Neutrophil (primary cell): ENCODE measurements around the gene PRDM12.

Source experiments
- H3K27ac ChIP-seq: fragments of 200-600 bp; sonication (generic); 2 replicates; pipeline ENCODE4 v1.5.1; 2016; ENCODE audit warnings: mild to moderate bottlenecking, moderate library complexity
- H3K27me3 ChIP-seq: fragments of 200-600 bp; sonication (generic); 2 replicates; pipeline ENCODE4 v1.6.0; 2016; ENCODE audit warnings: mild to moderate bottlenecking
- H3K36me3 ChIP-seq: fragments of 200-600 bp; sonication (generic); 2 replicates; pipeline ENCODE4 v1.5.1; 2017
- H3K4me1 ChIP-seq, 2 experiments: fragments of 200-600 bp in 1 of 2; sonication (generic) in 1 of 2; 1 replicate in 1 of 2; 2 replicates in 1 of 2; pipeline versions ENCODE4 v1.5.1 to v1.6.1; 2013 to 2016; ENCODE audit warnings: low read depth in 1 of 2, low read length in 1 of 2, mild to moderate bottlenecking in 1 of 2, moderate library complexity in 1 of 2; ENCODE audit not compliant: control insufficient read depth in 1 of 2, insufficient read depth in 1 of 2
- H3K4me3 ChIP-seq, 2 experiments: fragments of 200-600 bp in 1 of 2; sonication (generic) in 1 of 2; 1 replicate in 1 of 2; 2 replicates in 1 of 2; pipeline ENCODE4 v1.5.1; 2013 to 2016; ENCODE audit warnings: low read depth in 1 of 2, low read length in 1 of 2, mild to moderate bottlenecking in 1 of 2, moderate library complexity in 1 of 2
- H3K9me3 ChIP-seq: fragments of 200-600 bp; sonication (generic); 2 replicates; pipeline ENCODE4 v1.5.1; 2016
- TF ChIP-seq, protein P1 (sequence below): fragments of 200-600 bp; sonication (generic); IDR thresholded peaks from 2 replicates; pipeline ENCODE4 v1.5.1; 2016; ENCODE audit warnings: antibody characterized with exemption

Gene PRDM12

DNA sequence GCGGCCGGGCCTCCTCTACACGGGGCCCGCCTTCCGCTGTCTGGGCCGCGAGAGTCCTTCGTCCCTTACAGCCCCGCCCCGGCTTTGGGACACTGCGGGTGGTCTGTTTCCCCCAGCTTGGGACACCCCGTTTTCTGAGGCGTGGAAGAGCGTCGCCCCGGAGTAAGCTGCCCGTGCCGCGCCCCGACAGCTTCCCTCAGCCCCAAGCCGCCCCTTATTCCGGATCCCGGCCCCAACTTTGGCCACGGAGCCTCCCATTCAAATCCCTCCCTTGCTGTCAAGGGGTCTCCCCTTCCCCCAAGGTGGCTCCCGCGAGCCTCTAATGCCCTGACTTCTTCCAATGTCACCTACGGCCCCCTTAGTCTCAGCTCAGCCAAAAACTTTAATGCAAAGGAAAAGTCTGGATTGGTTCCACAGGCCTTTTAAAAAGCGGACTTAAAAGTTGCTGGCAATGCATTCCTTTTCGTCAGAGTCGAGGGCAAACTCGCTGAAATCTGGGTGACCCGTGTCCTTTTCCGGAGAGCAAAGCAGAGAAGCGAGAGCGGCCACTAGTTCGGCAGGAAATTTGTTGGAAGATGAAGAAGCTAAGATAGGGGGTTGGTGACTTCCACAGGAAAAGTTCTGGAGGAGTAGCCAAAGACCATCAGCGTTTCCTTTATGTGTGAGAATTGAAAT, 49.0 kb downstream of the PRDM12 start:
- Histone ChIP-seq H3K9me3 (no peaks in the 10 kb centered on the region), H3K27ac (peak overlapping the region; percentile 99), H3K4me1 (peaks cover 23 to 30% of the 10 kb centered on the region in 2 experiments), H3K36me3 (no peaks in the 10 kb centered on the region), H3K27me3 (no peaks in the 10 kb centered on the region), H3K4me3 (peak overlapping the region; percentile 78 to 100)
- TF ChIP-seq, protein P1, sequence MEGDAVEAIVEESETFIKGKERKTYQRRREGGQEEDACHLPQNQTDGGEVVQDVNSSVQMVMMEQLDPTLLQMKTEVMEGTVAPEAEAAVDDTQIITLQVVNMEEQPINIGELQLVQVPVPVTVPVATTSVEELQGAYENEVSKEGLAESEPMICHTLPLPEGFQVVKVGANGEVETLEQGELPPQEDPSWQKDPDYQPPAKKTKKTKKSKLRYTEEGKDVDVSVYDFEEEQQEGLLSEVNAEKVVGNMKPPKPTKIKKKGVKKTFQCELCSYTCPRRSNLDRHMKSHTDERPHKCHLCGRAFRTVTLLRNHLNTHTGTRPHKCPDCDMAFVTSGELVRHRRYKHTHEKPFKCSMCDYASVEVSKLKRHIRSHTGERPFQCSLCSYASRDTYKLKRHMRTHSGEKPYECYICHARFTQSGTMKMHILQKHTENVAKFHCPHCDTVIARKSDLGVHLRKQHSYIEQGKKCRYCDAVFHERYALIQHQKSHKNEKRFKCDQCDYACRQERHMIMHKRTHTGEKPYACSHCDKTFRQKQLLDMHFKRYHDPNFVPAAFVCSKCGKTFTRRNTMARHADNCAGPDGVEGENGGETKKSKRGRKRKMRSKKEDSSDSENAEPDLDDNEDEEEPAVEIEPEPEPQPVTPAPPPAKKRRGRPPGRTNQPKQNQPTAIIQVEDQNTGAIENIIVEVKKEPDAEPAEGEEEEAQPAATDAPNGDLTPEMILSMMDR, result no peak

DNA sequence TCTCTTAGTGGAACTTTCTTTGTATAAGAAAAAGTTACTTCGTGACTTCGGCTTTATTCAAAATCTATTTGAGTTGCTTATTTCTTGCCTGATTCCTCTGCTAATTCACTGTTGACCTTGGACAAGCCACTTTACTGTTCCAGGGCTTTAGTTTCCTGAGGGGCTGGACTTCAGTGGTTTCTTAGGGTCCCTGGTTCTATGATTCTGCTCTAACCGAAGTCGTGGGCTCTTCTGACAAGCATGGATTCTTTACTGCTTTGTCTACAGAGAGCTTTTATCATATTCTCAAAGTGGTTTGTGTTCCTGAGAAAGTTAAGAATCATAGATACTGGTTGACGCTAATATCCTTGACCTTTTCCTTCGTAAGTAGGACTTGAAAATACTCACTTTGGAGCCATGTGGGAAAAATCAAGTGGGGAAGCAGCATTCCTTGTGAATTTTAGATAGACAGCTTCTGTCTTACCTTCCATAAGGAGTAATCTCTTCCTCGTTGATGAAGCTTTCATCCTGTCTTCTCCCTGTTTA, 50.3 kb downstream of the PRDM12 start:
- Histone ChIP-seq H3K4me3 (no peak overlapping the region), H3K9me3 (no peaks in the 10 kb centered on the region), H3K4me1 (peaks cover 23 to 30% of the 10 kb centered on the region in 2 experiments), H3K36me3 (no peaks in the 10 kb centered on the region), H3K27me3 (no peaks in the 10 kb centered on the region), H3K27ac (no peak overlapping the region)
- TF ChIP-seq, protein P1, result no peak

DNA sequence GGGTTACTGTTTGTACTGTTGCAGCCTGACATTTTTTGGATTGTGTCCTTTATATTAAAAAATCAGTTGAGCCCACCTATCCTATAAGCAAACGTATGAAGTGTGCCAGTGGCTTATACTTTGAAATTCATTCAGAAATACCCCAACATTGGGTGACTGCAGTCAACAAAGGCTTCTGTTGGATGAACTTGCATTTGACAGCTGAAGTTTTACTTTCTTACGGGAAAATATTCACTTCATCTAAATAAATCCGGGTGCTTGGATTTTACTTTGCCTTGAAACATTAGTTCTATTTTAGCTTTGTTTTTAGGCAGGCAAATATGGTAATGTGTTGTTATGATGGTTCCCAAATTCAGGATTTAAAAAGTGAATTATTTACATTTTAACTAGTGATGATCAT, 50.9 kb downstream of the PRDM12 start:
- no peak overlapping the region for H3K4me3 ChIP-seq

DNA sequence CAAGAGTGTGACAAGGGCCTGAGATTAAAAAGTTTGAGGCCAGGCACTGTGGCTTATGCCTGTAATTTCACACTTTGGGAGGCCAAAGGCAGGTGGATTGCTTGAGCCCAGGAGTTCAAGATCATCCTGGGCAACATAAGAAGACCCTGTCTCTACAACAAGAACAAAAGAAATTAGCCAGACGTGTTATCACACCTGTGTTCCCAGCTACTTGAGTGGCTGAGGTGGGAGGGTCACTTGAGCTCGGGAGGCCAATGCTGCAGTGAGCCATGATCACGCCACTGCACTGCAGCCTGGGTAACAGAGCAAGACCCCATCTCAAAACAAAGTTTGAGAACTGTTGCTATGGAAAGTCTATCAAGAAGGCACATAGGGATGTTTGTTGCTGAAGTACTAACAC, 54.2 kb downstream of the PRDM12 start:
- no peaks in the 10 kb centered on the region for H3K9me3 ChIP-seq
- TF ChIP-seq, protein P1, result no peak
- peaks cover 15 to 18% of the 10 kb centered on the region in 2 experiments for H3K4me1 ChIP-seq
- no peaks in the 10 kb centered on the region for H3K27me3 ChIP-seq
- H3K4me3 ChIP-seq, result no peak overlapping the region
- H3K27ac ChIP-seq, result no peak overlapping the region
- H3K36me3 ChIP-seq, result no peaks in the 10 kb centered on the region

More for the DNA sequence above, 50.9 kb downstream of the PRDM12 start:
- Histone ChIP-seq H3K9me3 (no peaks in the 10 kb centered on the region), H3K36me3 (no peaks in the 10 kb centered on the region), H3K27ac (no peak overlapping the region), H3K27me3 (no peaks in the 10 kb centered on the region), H3K4me1 (peaks cover 23 to 30% of the 10 kb centered on the region in 2 experiments)
- TF ChIP-seq, protein P1, result no peak

DNA sequence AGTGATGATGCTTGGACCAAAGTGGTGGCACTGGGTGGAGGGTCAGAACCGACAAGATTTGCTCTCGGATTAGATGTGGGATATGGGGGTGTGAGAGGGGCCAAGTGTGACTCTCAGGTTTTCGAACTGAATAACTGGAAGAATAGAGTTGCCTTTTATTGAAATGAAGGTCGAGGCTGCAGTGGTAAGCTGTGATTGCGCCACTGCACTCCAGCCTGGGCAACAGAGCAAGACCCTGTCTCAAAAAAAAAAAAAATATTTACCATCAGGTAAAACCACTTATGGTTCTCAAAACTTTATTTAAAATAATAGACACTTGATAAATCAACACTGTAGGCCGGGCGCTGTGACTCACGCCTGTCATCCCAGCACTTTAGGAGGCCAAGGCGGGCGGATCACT, 56.4 kb downstream of the PRDM12 start:
- Histone ChIP-seq H3K4me3 (no peak overlapping the region), H3K27me3 (no peaks in the 10 kb centered on the region), H3K4me1 (no peaks in the 10 kb centered on the region), H3K36me3 (no peaks in the 10 kb centered on the region), H3K9me3 (no peaks in the 10 kb centered on the region), H3K27ac (no peak overlapping the region)
- TF ChIP-seq, protein P1, result no peak
